NCI-H510A (cell line): ENCODE results near the gene MRPL14.

ENCODE experiments used
- DNase-seq: peaks from one replicate; lab custom pipeline; 2025; lab: John Stamatoyannopoulos, UW

Gene MRPL14

DNA sequence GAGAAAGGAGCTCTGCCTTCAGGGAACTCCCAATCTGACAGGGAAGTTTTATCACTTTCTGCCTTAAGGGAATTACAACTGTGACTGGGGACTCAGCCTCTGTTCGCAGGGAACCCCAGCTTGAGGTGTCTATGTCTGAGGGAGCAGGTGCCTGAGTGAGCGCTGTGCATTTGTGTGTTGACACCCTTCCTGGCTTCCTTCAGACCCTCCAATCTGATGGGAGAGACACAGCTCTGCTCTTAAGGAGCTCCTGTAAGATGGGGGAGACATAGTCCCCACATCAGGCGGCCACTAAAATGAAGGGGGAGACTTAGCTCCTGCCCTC lies 62.3 kb downstream of the MRPL14 start:
- no peak for DNase-seq

DNA sequence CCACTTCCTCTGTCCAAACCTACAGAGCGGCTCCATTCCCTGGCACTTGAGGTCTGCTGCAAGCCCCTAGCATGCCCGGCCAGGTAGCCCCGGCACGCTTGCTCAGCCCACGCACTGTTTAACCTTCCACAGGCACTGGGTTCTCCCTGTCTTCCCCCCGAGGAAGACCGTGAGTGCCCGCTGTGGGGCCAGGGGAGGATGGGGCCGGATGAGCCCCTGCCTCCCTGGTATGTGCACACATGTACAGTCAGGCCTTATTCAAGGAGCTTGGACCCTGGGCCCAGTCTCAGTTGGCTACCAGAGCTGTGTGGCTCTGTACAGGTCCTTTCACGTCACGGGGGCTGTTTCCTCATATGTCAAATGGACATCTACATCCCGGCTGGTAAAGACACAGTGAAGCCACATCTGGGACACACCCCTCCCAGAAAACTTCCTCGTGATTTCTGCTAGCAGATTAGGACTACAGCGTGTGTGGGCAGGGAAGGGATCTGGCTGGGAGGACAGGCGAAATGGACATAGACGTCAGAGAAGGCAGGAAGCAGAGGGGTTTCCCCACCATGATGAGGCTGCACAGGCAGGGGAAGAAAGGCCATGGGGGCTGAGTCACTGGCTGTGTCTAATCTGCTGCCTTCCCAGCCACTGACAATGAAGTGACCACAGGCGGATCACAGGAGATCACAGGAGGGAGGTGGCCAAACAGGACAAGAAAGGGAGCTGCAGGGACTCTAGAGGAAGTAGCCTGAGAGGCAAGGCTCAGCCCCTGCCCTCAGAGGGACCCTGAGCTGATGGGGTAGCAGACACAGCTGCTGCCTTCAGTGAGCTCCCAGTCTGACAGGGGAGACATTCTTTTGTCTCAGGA lies 62.9 kb downstream of the MRPL14 start:
- no peak for DNase-seq

DNA sequence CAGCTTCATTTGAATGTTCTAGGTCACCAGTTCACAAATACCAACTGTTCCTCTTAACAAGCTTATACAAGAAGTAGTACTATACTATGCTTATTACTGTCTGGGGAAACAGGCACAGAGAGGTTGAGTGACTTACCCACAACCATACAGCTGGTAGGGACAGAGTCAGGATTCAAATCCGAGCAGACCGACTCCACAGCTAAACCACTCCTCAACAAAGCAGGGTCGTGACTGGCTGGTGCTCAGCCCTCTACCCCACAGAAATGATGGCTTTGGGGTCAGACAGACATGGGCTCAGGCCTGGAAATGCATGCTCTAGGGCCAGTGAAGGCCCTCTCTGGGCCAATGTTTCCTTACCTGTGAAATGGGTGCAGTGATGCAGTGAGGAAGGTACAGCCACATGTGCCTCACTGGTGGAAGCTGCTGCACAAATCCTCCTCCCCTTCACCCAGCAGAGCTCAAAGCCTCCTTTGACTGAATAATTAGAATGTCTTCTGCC lies 63.6 kb downstream of the MRPL14 start:
- no peak for DNase-seq
